HepG2 (cell line): ENCODE measurements around the gene IRS1. TPM values are rescaled to one million over a fixed set of nuclear protein-coding genes. Genes with fewer than 3 reads are reported as not detected.

ENCODE experiments used
- ATAC-seq: fragments of 200-7000 bp; cut with Tn5 transposase; 3 replicates; pipeline ENCODE4 v1.9.1; 2020; ENCODE audit warnings: mild to moderate bottlenecking, moderate library complexity
- BruUV-seq: library from RNA; stranded (reverse); fragments of 400-500 nt; replicated peaks from 2 replicates; lab custom pipeline; 2021; lab: Mats Ljungman, UMichigan
- CTCF ChIA-PET: fragments of 300-600 bp; formaldehyde crosslinking; extraction: SDS; loops from one replicate; lab custom pipeline; 2021; ENCODE audit warnings: low total read pairs, inconsistent platforms, low intra/inter-chr PET ratio; lab: Yijun Ruan, JAX
- POLR2A ChIA-PET: fragments of 350-600 bp; sonication (Branson Sonifier 250); formaldehyde crosslinking; loops from one replicate; lab custom pipeline; 2020; ENCODE audit warnings: antibody characterized with exemption, inconsistent platforms; lab: Yijun Ruan, JAX
- DNase-seq: peaks from one replicate; pipeline ENCODE4 v3.0.0-alpha.2; 2015; ENCODE audit warnings: low spot score
- FAIRE-seq: peaks from 3 replicates; lab custom pipeline; 2011; peaks lifted over from hg19 to GRCh38; lab: Jason Lieb, UNC
- H2AFZ ChIP-seq: one replicate; pipeline ENCODE4 v1.6.1; 2011; ENCODE audit warnings: low read length, inconsistent platforms
- H3K27ac ChIP-seq: fragments of 300-600 bp; 3 replicates; pipeline ENCODE4 v1.8.0; 2011; ENCODE audit warnings: mixed run types, mild to moderate bottlenecking, mixed read lengths, low read length, inconsistent platforms; ENCODE audit not compliant: insufficient read depth; ENCODE audit errors: extremely low read length
- H3K27me3 ChIP-seq, 2 experiments: fragments of 200-600 bp in 1 of 2; 2 replicates in 1 of 2; 3 replicates in 1 of 2; pipeline versions ENCODE4 v1.6.0 to v1.8.0; 2011; ENCODE audit warnings: low read length in 2 of 2, mild to moderate bottlenecking in 2 of 2, moderate library complexity in 2 of 2, inconsistent platforms in 1 of 2; ENCODE audit not compliant: insufficient read depth in 2 of 2, control insufficient read depth in 1 of 2
- H3K36me3 ChIP-seq, 2 experiments: fragments of 200-600 bp in 1 of 2; replicated peaks in 1 of 2; 2 replicates in 1 of 2; 3 replicates in 1 of 2; pipeline versions ENCODE4 v1.5.1 to v1.8.0; 2011; ENCODE audit warnings: low read length in 2 of 2, inconsistent platforms in 1 of 2; ENCODE audit not compliant: insufficient read depth in 2 of 2, control insufficient read depth in 1 of 2
- H3K4me1 ChIP-seq: 2 replicates; pipeline ENCODE4 v1.5.1; 2012; ENCODE audit warnings: low read length, inconsistent platforms; ENCODE audit not compliant: insufficient read depth
- H3K4me2 ChIP-seq: 2 replicates; pipeline ENCODE4 v1.6.0; 2011; ENCODE audit warnings: low read depth, low read length, inconsistent platforms
- H3K4me3 ChIP-seq, 3 experiments: fragments of 200-600 bp in 1 of 3; sonication (generic), shearing (Covaris generic) in 1 of 3; replicated peaks in 1 of 3; 2 replicates each; pipeline ENCODE4 v1.5.1; 2011 to 2016; ENCODE audit warnings: low read length in 3 of 3, inconsistent platforms in 2 of 3, low read depth in 2 of 3, mild to moderate bottlenecking in 2 of 3, control low read depth in 1 of 3, mixed read lengths in 1 of 3; ENCODE audit not compliant: insufficient read depth in 1 of 3
- H3K79me2 ChIP-seq: one replicate; pipeline ENCODE4 v1.6.1; 2011; ENCODE audit warnings: low read length, inconsistent platforms; ENCODE audit not compliant: insufficient read depth
- H3K9ac ChIP-seq: 2 replicates; pipeline ENCODE4 v1.6.0; 2011; ENCODE audit warnings: mild to moderate bottlenecking, low read depth, low read length, inconsistent platforms; ENCODE audit not compliant: insufficient read depth
- H3K9me3 ChIP-seq: 2 replicates; pipeline ENCODE4 v1.5.1; 2012; ENCODE audit warnings: mild to moderate bottlenecking, low read length
- H4K20me1 ChIP-seq: 2 replicates; pipeline ENCODE4 v1.6.0; 2011; ENCODE audit warnings: inconsistent platforms, mild to moderate bottlenecking, low read length, moderate library complexity; ENCODE audit not compliant: insufficient read depth
- BCLAF1 ChIP-seq: fragments of 450-650 bp; IDR thresholded peaks from 2 replicates; pipeline ENCODE4 v1.6.1; 2017; ENCODE audit warnings: mild to moderate bottlenecking
- CHCHD3 ChIP-seq: sonication (generic); formaldehyde crosslinking; IDR thresholded peaks from 2 replicates; pipeline ENCODE4 v1.8.0; 2022; ENCODE audit warnings: mild to moderate bottlenecking, missing genetic modification reagents, moderate library complexity
- CREBL2 ChIP-seq: sonication (generic); formaldehyde crosslinking; IDR thresholded peaks from 2 replicates; pipeline ENCODE4 v1.8.1; 2023; ENCODE audit warnings: missing genetic modification reagents, mild to moderate bottlenecking, borderline replicate concordance
- HNRNPUL1 ChIP-seq: fragments of 200-400 bp; formaldehyde crosslinking; IDR thresholded peaks from 2 replicates; pipeline ENCODE4 v1.6.1; 2017; ENCODE audit warnings: low read depth, mild to moderate bottlenecking, low read length, moderate library complexity
- MLXIP ChIP-seq: sonication (generic); formaldehyde crosslinking; IDR thresholded peaks from 2 replicates; pipeline ENCODE4 v1.9.0; 2021; ENCODE audit warnings: missing genetic modification reagents, borderline replicate concordance
- SIX4 ChIP-seq: sonication (generic); formaldehyde crosslinking; IDR thresholded peaks from 2 replicates; pipeline ENCODE4 v1.4.0; 2020; ENCODE audit warnings: missing genetic modification reagents
- SYNCRIP ChIP-seq: fragments of 200-400 bp; formaldehyde crosslinking; IDR thresholded peaks from 2 replicates; pipeline ENCODE4 v1.6.1; 2018; ENCODE audit warnings: mild to moderate bottlenecking, low read depth, low read length; ENCODE audit not compliant: insufficient read depth
- TGIF2 ChIP-seq: IDR thresholded peaks from 2 replicates; pipeline ENCODE4 v1.6.1; 2016; ENCODE audit warnings: control low read depth, missing compliant biosample characterization
- ZMAT3 ChIP-seq: sonication (generic); formaldehyde crosslinking; conservative IDR thresholded peaks from 2 replicates; pipeline ENCODE4 v1.7.0; 2021; ENCODE audit warnings: missing genetic modification reagents
- ZNF34 ChIP-seq: sonication (generic); formaldehyde crosslinking; IDR thresholded peaks from 2 replicates; pipeline ENCODE4 v1.4.0; 2020; ENCODE audit warnings: mild to moderate bottlenecking, missing genetic modification reagents, borderline replicate concordance
- ZNF441 ChIP-seq: sonication (generic); formaldehyde crosslinking; IDR thresholded peaks from 2 replicates; pipeline ENCODE4 v1.7.0; 2021; ENCODE audit warnings: missing genetic modification reagents, borderline replicate concordance
- ZNF510 ChIP-seq: sonication (generic); formaldehyde crosslinking; IDR thresholded peaks from 2 replicates; pipeline ENCODE4 v1.4.0; 2020; ENCODE audit warnings: low read depth, mild to moderate bottlenecking, missing genetic modification reagents
- ZNF883 ChIP-seq: sonication (generic); formaldehyde crosslinking; IDR thresholded peaks from 2 replicates; pipeline ENCODE4 v1.5.1; 2020; ENCODE audit warnings: mild to moderate bottlenecking, missing genetic modification reagents; ENCODE audit errors: not compliant biosample characterization
- WGBS: methylation state at CpG from one replicate; pipeline ENCODE4 v1.1.6; 2017; ENCODE audit warnings: low lambda C conversion rate; 5-methylcytosine and 5-hydroxymethylcytosine counted together
- in situ Hi-C: cut with HindIII; loops from 2 replicates; pipeline ENCODE4 v1.10.0; 2017; ENCODE audit warnings: low pct_unique_long_range_greater_than_20kb; ENCODE audit not compliant: extremely low pct_ligation_motif_present
- intact Hi-C: fragments of 100-400 bp; cut with micrococcal nuclease; formaldehyde crosslinking; loops from one replicate; pipeline ENCODE4 v1.10.0; 2022; ENCODE audit not compliant: unreplicated experiment
- polyA plus RNA-seq, 8 experiments: library from polyadenylated mRNA; depleted of rRNA in 3 of 8; stranded (reverse) in 7 of 8; unstranded in 1 of 8; fragments of >200 nt; fragmentation: Illumina TruSeq in 4 of 8; extraction: Trizol in 4 of 8; gene quantifications; 2 replicates each; pipeline versions ENCODE4 v1.2.1 to v1.2.3, GENCODE V29; 2011 to 2016; ENCODE audit warnings: low read depth in 4 of 8, missing spikeins in 1 of 8, mixed read lengths in 1 of 8; ENCODE audit not compliant: insufficient read depth in 1 of 8
- total RNA-seq, 5 experiments: library from RNA; depleted of rRNA; stranded (reverse); fragments of >200 nt; fragmentation: Illumina TruSeq; extraction: Trizol; gene quantifications; 2 replicates each; pipeline ENCODE4 v1.2.3, GENCODE V29; 2016; ENCODE audit warnings: low read depth in 1 of 5

Gene IRS1
- total and polyA plus RNA-seq, 2 of the 13 experiments (the other 11 are each of a cell fraction or from before 2014, with no cell fraction given), result 8.7 to 9.0 TPM

- Histone ChIP-seq H3K4me3 (no peak overlapping the region), H3K79me2 (no peaks in the 10 kb centered on the region), H3K27ac (no peak overlapping the region), H3K36me3 (peaks cover 4 to 12% of the 10 kb centered on the region in 2 experiments; a peak in 4 of 5 replicates), H3K9ac (no peak overlapping the region), H3K27me3 (no peaks in the 10 kb centered on the region), H4K20me1 (no peaks in the 10 kb centered on the region), H3K4me1 (peaks cover 17% of the 10 kb centered on the region), H3K9me3 (peaks cover 8% of the 10 kb centered on the region), H3K4me2 (no peak overlapping the region), H2AFZ (no peak overlapping the region)
- WGBS, result 96% methylated on average over 1 of the region's 1 CpG
- ATAC-seq (no peak), DNase-seq (no peak), FAIRE-seq (no peak)
- ChIA-PET POLR2A (interaction anchor here (1.8 kb wide), 1 partner anchor 20 kb away, joined by 4 read pairs; the partner anchor contains the start of gene IRS1), CTCF (no interaction called here)
- TF ChIP-seq CHCHD3 (CRISPR knock-in tag) (no peak), TGIF2 (CRISPR knock-in tag) (no peak)
- in situ Hi-C loops (no loop called here), intact Hi-C loops (no loop called here)
- BruUV-seq, result no TSS peak
Measured at GRCh38 chr2:226780431-226780830, 19.2 kb downstream of the IRS1 start.

- Histone ChIP-seq H3K4me1 (peaks cover 30% of the 10 kb centered on the region), H3K4me2 (no peak overlapping the region), H3K79me2 (peaks cover 3% of the 10 kb centered on the region), H3K36me3 (peaks cover 1 to 15% of the 10 kb centered on the region in 2 experiments; a peak in 2 of 5 replicates), H2AFZ (no peak overlapping the region), H3K27me3 (no peaks in the 10 kb centered on the region), H3K27ac (no peak overlapping the region), H3K9ac (no peak overlapping the region), H3K4me3 (no peak overlapping the region), H4K20me1 (no peaks in the 10 kb centered on the region), H3K9me3 (peaks cover 11% of the 10 kb centered on the region)
- in situ Hi-C loops (no loop called here), intact Hi-C loops (no loop called here)
- ChIA-PET CTCF (no interaction called here), POLR2A (no interaction called here)
- FAIRE-seq, result no peak
- ATAC-seq, result no peak
- WGBS, result 96% methylated on average over 4 of the region's 4 CpGs
- BruUV-seq, result no TSS peak
- no peak for DNase-seq
- no peak for TF ChIP-seq CREBL2 (CRISPR knock-in tag)
- no peak for TF ChIP-seq SIX4 (CRISPR knock-in tag)
- TF ChIP-seq ZNF510 (CRISPR knock-in tag), result no peak
- no peak for TF ChIP-seq HNRNPUL1
- TF ChIP-seq ZMAT3 (CRISPR knock-in tag), result no peak
- no peak for TF ChIP-seq SYNCRIP
- TF ChIP-seq ZNF34 (CRISPR knock-in tag), result no peak
- TF ChIP-seq ZNF883, result no peak
- TF ChIP-seq BCLAF1, result no peak
- TF ChIP-seq MLXIP (CRISPR knock-in tag), result no peak
- TF ChIP-seq ZNF441 (CRISPR knock-in tag), result no peak
Measured at GRCh38 chr2:226777611-226778010, 22.0 kb downstream of the IRS1 start.
